GM18520 (cell line): ENCODE measurements around the gene KAZN.

Experiments used
- ATAC-seq: cut with Tn5 transposase; IDR thresholded peaks from one replicate; pipeline ENCODE4 v1.9.1; 2021; ENCODE audit not compliant: unreplicated experiment

Gene KAZN

GRCh38 chr1:14667651-14667984, 69.1 kb downstream of the KAZN start:
- ATAC-seq: no peak

GRCh38 chr1:14668538-14668937, 70.1 kb downstream of the KAZN start:
- ATAC-seq: no peak

GRCh38 chr1:14672005-14672404, 73.5 kb downstream of the KAZN start:
- ATAC-seq: no peak

- ATAC-seq: no peak
Observed at GRCh38 chr1:14674030-14674429, 75.5 kb downstream of the KAZN start.

GRCh38 chr1:14676400-14676799, 77.9 kb downstream of the KAZN start:
- no peak for ATAC-seq

- ATAC-seq: no peak
Observed at GRCh38 chr1:14677292-14677971, 78.9 kb downstream of the KAZN start.

GRCh38 chr1:14678011-14678638, 79.6 kb downstream of the KAZN start:
- no peak for ATAC-seq

- no peak for ATAC-seq
Observed at GRCh38 chr1:14679027-14679688, 80.7 kb downstream of the KAZN start.

- no peak for ATAC-seq
Observed at GRCh38 chr1:14681182-14681581, 82.7 kb downstream of the KAZN start.

GRCh38 chr1:14682941-14683621, 84.6 kb downstream of the KAZN start:
- ATAC-seq: no peak

- ATAC-seq: no peak
Observed at GRCh38 chr1:14685078-14685477, 86.6 kb downstream of the KAZN start.

GRCh38 chr1:14686701-14687100, 88.2 kb downstream of the KAZN start:
- no peak for ATAC-seq

GRCh38 chr1:14687147-14687546, 88.7 kb downstream of the KAZN start:
- no peak for ATAC-seq

GRCh38 chr1:14689996-14690615, 91.6 kb downstream of the KAZN start:
- no peak for ATAC-seq

GRCh38 chr1:14693949-14694348, 95.5 kb downstream of the KAZN start:
- no peak for ATAC-seq

GRCh38 chr1:14694589-14694988, 96.1 kb downstream of the KAZN start:
- no peak for ATAC-seq

GRCh38 chr1:14696761-14697160, 98.3 kb downstream of the KAZN start:
- no peak for ATAC-seq

GRCh38 chr1:14697353-14697752, 98.9 kb downstream of the KAZN start:
- no peak for ATAC-seq

GRCh38 chr1:14698314-14698713, 99.8 kb downstream of the KAZN start:
- no peak for ATAC-seq

- ATAC-seq: no peak
Observed at GRCh38 chr1:14699620-14700019, 101.1 kb downstream of the KAZN start.

GRCh38 chr1:14704846-14705245, 106.4 kb downstream of the KAZN start:
- ATAC-seq: no peak
